NK-92 (cell line): ENCODE results near the gene FRMD4A.
"Not testable (repeated sequence)": the region's sequence is repeated elsewhere in the genome, so short reads cannot be mapped to it uniquely, and the experiment has no call there.

ENCODE experiments used
- DNase-seq: peaks from one replicate; lab custom pipeline; 2025; ENCODE audit not compliant: unreplicated experiment; lab: John Stamatoyannopoulos, UW

FRMD4A gene

GRCh38 chr10:13959443-13960359 is 371.0 kb downstream of the FRMD4A start:
- no peak for DNase-seq

- DNase-seq = no peak
Measured at GRCh38 chr10:13957856-13958255, 372.9 kb downstream of the FRMD4A start.

DNA sequence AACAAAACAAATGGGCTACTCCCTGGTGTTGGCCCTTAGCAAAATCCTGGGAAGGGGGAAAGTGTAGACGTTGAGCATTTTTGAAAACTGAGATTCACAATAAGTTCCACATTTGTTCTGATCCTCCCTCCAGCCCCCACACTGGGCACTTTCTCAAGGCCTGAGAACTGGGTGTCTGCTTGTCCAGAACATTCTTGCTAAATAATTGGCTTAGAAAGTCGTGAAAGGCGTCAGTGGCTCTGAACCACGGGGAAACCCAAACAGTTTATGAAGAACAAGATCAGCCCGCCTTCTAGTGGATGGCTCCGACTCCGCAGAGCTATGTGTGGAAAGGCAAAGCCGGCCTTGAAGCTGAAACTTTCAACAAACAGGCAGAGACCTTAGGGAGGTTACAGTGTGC is 373.9 kb downstream of the FRMD4A start:
- no peak for DNase-seq

- no peak for DNase-seq
Measured at GRCh38 chr10:13955409-13956068, 375.2 kb downstream of the FRMD4A start.

- DNase-seq = not testable (repeated sequence)
Measured at GRCh38 chr10:13954195-13954594, 376.5 kb downstream of the FRMD4A start.

- DNase-seq = no peak
Measured at GRCh38 chr10:13953371-13953770, 377.4 kb downstream of the FRMD4A start.

DNA sequence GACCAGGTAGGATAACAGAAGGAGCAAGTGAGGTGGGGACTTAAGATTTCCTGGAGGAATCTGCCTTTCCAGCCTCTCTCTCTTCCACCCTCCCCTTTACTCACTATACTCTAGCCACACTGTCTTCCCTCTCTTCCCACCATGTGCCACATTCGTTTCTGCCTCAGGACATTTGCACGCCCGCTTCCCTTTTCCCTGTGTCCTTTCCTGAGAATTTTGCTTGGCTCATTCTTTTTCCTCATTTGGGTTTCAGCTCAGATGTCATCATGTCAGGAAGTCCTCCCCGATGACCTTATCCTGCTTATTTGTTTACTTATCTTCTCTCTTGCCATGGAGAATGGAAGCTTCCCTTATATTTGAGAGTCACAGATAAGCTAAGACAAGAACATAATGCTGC is 380.2 kb downstream of the FRMD4A start:
- no peak for DNase-seq

- DNase-seq = no peak
Measured at GRCh38 chr10:13949844-13950542, 380.7 kb downstream of the FRMD4A start.

- no peak for DNase-seq
Measured at GRCh38 chr10:13946209-13946460, 384.6 kb downstream of the FRMD4A start.

GRCh38 chr10:13945390-13946208 is 385.1 kb downstream of the FRMD4A start:
- DNase-seq = no peak

DNA sequence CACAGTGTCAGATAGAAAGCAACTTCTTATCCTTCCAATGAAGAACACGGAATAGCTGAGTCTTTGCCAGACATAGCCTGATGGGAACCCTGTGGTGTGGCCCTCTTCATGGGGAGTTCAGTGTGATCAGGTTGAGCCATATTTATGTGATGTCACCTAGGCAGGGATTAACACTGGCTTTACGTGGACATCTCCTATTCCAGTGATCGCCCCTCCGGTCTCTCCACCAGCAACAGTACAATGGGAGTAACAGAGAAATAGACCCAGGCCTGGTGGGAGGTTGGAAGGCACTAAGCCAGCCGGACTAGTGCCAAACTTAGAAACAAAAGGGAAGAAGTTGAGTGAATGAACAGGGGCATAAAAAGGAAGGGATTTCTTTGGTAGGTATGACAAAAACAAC is 385.9 kb downstream of the FRMD4A start:
- DNase-seq = no peak

GRCh38 chr10:13943735-13944398 is 386.9 kb downstream of the FRMD4A start:
- no peak for DNase-seq

- DNase-seq = no peak
Measured at GRCh38 chr10:13942035-13942434, 388.7 kb downstream of the FRMD4A start.

- no peak for DNase-seq
Measured at GRCh38 chr10:13939391-13939790, 391.3 kb downstream of the FRMD4A start.

DNA sequence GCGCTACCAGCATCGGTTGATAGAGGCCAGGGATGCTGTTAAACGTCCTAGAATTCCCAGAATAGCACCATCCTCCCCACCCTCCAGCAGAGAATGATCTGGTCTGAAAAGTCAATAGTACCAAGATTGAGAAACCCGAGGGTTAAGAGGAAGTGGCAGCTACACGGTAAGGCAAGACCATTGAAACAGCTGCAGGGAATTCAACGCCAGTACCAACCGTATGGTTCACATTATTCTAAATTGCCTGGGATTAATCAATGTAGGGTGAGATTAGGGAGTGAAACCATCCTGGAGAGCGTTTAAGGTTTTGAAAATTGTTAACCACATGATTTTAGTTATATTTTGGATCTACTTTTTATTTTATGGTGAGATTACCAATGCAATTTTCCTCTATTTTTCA is 391.8 kb downstream of the FRMD4A start:
- DNase-seq = no peak

DNA sequence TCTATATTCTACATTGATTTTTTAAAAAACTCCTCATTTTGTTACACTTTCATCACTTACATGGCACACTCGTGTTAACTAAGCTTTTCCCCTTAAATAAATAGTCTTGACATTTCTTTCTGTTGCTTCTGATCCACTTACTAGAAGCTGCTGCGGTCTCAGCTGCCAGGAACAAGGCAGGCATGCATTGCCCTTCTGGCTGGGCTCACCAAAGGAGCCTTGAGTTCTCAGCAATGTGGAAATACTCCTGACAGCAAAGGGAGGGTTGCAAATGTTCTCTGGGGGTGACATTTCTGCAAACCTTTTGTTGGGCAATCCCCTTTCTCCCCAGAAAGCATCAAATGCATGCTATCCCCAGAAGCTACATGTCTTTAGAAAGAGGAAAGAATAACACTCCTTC is 393.9 kb downstream of the FRMD4A start:
- DNase-seq = no peak

DNA sequence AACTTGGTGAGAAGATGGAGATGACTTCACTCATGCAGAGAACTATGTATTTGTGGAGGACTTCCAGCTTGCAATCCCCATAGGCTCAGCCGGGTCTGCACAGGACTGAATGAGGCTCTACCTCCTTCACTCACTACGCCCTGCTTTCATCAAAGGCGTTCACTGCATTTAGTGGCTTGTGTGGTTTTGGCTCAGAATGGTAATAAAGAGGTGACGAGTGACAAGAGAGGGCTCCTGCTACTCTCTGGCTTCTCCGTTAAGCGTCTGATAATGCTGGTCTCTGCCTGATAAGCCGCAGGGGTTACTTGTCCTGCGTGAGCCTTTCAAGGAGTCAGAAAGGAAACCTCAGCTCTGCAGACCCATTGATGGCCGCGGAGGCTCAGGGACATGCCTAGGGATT is 400.6 kb downstream of the FRMD4A start:
- no peak for DNase-seq

DNA sequence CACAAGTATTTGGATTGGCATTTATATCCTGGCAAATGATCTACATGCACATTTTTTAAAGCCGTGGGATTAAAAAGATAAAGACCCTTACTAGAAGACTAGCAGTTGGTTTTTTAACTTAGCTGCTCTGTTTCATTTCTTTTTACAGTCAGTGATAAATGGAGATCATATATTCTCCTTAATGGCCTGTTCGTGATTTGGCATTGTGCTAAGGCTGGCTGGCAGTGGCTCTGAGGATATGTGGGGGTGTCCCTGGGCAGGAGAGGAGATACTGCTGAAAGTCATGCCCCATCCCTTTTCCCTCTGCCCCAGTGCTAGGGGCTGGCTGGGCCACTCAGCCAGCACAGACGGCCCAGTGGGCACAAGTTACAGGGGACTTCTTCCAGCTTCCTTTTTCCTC is 402.3 kb downstream of the FRMD4A start:
- no peak for DNase-seq

- DNase-seq = no peak
Measured at GRCh38 chr10:13925971-13926780, 404.5 kb downstream of the FRMD4A start.
